HG02763 (cell line): ENCODE data around the gene ARHGAP26.

Source experiments
- ATAC-seq: cut with Tn5 transposase; IDR thresholded peaks from one replicate; pipeline ENCODE4 v1.9.1; 2021; ENCODE audit warnings: mild to moderate bottlenecking, moderate library complexity; ENCODE audit not compliant: unreplicated experiment

ARHGAP26 gene

DNA sequence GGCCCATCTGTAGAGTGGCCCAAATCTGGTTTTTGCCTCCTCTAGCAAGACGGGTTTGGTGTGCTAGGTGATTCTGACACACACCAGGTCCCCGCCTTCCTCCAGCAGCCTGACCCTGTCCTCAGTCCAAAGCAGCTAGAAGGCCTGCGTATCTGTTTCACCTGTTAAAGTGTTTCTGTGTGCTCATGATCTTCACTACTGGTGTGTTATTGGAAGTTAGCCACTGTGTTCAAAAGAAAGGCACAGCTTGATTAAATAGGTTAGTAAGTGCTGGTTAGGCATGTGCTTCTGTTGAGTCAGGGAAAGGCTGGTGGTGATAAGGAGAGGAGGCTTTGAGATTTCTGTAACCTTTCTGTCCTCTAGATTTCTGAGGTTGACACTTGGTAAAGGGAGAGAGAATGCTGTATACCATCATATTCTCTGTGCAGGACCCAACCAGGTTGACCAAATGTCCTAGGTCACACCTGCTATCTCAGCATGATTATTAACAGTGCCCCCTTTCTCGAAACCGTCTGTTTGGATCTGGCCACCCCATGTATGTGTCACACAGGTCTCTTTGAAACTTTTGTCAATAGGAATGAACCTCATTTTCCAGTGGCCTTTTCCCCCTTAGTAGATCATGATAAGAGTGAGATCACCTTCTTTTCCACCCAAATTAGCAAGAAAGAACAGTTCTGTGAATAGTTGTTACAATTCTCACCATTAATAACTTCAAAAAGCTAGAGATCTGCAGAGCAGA, 58.8 kb downstream of the ARHGAP26 start:
- ATAC-seq = no peak

- ATAC-seq = no peak
Measured at GRCh38 chr5:142829801-142830220, 59.6 kb downstream of the ARHGAP26 start.

GRCh38 chr5:142830241-142831008, 60.2 kb downstream of the ARHGAP26 start:
- no peak for ATAC-seq

DNA sequence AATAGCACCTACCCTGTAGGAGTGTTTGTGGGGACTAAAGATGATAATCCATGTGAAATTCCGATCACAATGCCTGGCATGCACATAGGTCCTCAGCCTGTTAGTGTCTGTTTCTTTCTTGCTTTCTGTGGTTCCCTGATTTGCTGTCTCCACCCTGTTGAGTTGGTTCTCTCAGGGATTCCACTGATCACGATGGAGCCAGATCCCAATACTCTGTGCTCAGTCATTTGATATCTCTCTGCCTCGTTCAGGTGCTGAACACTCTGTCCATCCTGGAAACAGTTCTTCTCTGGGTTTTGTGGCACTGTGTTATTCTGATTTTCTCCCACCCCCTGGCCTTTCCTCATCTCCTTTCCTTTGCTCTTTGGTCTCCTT, 60.8 kb downstream of the ARHGAP26 start:
- ATAC-seq = no peak

- ATAC-seq = no peak
Measured at GRCh38 chr5:142832263-142832662, 62.1 kb downstream of the ARHGAP26 start.

- ATAC-seq = no peak
Measured at GRCh38 chr5:142833517-142834449, 63.6 kb downstream of the ARHGAP26 start.

- no peak for ATAC-seq
Measured at GRCh38 chr5:142834504-142834903, 64.3 kb downstream of the ARHGAP26 start.

DNA sequence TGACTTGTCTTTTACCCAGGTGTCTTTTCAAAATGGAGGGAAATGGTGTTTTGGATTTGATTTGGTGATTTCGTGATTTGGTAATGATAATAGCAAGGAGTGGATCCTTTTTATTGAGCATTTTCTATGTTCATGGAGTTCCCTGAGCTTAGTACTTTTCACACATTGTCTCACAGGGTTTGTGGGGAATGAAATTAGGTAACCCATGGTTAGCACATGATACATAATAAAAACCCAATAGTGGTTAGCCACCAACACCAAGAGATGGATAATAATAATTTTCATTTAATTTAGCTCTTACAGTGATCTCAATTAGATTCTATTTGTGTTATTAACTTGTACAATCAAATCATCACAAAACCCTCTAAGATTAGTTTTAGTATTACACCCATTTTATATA, 65.4 kb downstream of the ARHGAP26 start:
- ATAC-seq = no peak

DNA sequence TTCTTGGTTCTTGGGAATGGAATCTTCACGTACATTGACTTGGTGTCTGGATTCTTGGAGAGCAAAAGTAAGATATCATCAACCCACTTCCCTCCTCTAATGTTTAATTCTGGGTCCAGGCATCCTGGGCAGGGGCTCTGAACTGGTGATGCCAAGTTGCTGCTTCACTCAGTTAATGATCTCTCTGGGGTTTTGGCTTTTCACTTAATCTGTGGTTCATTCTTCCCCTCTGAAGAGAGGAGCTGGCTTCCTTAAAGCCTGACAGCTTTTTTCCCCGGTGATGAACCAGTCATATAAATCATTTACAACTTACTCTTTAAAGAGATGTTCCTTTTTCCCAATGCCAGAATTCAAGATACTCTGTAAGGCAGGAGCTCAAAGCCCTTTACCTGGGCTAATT, 65.9 kb downstream of the ARHGAP26 start:
- ATAC-seq = no peak

DNA sequence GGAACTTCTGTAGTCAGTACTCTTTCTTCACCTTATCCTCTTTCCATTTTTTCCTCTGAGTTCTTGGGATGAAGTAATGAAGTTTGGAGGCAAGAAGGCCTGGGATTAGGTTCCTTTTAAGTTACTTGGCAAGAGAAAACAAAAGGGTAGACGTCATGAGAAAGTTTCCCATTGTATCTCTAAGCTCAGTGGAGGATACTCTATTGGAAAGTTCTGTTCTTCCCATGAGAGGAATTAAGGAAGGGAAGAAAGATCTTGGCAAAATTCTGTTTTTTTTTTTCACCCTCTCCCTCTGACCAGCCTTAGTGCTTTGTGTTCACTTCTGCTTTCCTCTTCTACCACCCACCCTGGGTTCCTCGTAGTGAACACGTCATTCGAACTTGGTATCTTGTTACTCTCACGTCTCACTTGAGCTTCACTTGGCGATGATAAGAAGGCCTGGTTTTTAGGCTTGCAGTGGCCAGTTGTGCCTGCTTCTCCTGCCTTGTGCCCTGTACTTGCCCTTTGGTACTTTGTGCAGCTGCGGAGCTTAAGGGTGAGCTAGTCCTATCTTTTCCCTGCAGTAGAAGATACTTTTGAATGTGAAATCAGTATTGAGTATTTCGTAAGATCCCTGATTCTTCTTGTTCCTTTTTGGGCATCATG, 67.0 kb downstream of the ARHGAP26 start:
- no peak for ATAC-seq

GRCh38 chr5:142838845-142839244, 68.7 kb downstream of the ARHGAP26 start:
- ATAC-seq = no peak

DNA sequence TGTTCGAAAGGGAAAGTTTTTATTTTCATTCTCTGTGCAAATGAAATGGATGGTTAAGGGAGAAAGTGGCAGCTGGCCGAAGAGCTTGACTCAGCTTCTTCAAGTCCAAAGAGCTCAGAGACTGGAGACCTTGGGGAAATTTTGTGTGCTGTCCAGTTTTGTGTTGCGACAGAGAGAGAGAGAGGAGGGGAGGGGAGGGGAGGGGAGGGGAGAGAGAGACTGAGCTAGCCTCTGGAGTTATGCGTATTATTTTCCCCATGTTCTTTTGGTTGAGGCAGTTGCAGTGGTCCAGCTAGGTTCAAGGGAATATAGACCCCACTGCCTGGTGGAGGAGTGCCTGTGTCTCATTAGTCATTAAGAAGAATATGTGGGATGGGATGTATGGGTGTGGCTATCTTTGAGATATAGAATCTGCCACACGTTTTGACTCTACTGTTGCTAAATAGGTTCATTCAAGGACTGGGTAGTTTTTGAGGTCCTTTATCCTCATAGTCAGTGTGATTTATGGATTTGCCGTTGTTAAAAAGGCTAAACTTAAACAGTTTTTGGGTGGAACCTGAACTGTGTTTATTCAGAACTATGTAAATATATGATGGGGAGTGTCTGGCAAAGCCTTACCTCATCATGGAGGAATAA, 69.7 kb downstream of the ARHGAP26 start:
- no peak for ATAC-seq

DNA sequence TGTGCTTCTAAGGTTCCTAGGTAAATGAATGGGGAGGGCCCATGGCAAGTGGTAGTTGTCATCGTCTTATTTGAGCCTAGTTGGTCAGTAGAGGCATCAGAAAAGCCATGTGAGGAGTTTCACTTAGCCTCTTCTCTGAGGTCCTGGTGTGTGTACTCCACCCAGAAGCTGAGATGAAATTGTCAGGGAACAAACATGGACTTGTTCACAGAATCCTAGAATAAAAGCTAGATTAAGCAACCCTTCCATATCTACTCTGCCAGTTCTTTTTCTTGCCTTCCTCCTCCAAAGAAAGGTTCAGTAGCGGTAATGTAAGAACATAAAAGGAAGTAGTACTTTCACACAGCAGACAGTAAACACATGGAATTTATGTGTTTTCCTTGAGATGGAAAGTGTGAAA, 70.4 kb downstream of the ARHGAP26 start:
- no peak for ATAC-seq

DNA sequence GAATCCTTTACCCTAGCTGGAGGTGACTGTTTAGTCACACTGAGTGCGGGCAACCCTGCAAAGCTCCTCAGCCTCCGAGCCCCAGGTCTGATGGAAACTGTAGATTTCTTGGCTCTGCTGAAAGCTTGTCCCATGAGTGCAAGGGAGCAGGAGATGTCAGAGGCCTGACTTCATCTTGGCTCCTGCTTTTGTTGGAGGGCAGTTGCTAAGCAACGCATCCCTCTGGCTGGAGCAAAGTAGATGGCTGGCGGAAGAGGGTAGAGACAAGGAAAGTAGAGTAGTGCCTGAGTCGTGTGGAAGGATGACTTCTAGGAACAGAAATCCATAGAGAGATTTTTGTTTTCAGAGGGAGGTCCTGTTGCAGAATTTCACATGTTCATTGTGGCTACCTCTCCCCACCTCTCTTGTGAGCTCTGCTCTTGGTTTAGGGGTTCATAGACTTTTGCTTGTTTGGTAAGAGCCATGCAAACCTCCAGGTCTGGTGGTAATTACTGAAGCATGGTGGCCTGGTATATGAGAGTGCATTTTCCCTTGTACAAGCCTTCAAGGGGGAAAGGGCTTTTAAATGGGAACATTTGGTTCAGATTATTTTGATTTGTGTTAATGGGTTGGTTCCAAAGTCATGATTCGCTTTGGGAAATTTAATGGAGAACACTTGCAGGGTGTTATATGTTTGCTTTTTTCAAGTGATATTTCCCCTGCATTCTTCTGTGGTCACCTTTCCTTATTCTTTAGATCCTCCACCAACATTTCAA, 71.5 kb downstream of the ARHGAP26 start:
- ATAC-seq = no peak

- ATAC-seq = no peak
Measured at GRCh38 chr5:142842994-142843905, 73.1 kb downstream of the ARHGAP26 start.

DNA sequence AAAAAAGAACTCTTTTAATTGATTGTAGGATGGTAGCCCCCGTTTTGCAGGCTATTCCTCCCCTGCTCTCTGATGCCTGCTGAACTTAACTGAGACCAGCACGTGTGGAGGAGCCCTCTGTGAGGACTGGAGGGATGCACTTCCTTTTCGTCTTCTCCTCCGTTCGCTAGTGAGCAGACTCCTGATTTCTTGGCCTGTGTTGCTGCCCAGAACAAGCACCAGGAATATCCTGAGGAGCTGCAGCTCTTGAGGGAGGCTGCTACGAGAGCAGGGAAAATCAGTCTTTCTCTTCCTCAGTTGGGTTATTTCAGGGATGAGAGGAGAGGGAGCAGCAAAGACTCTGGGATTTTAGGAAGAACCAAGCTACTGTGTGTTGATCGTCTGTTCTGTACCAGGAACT, 74.7 kb downstream of the ARHGAP26 start:
- ATAC-seq = no peak

- ATAC-seq = peak; percentile 47
Measured at GRCh38 chr5:142845402-142845921, 75.3 kb downstream of the ARHGAP26 start.

- ATAC-seq = peak; percentile 52
Measured at GRCh38 chr5:142845954-142846398, 75.8 kb downstream of the ARHGAP26 start.
